NB4 (cell line): Measurements from ENCODE around the gene EDN2.

Experiments used
- CTCF ChIP-seq: IDR thresholded peaks from one replicate; pipeline ENCODE4 v1.5.1; 2012; ENCODE audit warnings: low read depth, low read length
- MAX ChIP-seq: IDR thresholded peaks from 2 replicates; pipeline ENCODE4 v1.6.1; 2011; ENCODE audit warnings: low read depth, low read length
- POLR2A ChIP-seq: IDR thresholded peaks from 2 replicates; pipeline ENCODE4 v1.6.1; 2011; ENCODE audit warnings: mild to moderate bottlenecking; ENCODE audit not compliant: insufficient read length; ENCODE audit errors: extremely low read depth

GRCh38 chr1:41530411-41530810 lies 45.9 kb upstream of the EDN2 start:
- TF ChIP-seq MAX (no peak), CTCF (no peak), POLR2A (no peak)
